K562 (cell line): Measurements from ENCODE around the gene SYT1. TPM values are rescaled to one million over a fixed set of nuclear protein-coding genes. Genes with fewer than 3 reads are reported as not detected.

Experiments used
- ATAC-seq: fragments of 200-7000 bp; cut with Tn5 transposase; 3 replicates; pipeline ENCODE4 v1.9.1; 2020; ENCODE audit warnings: moderate library complexity
- BruUV-seq: library from RNA; stranded (reverse); fragments of 400-500 nt; replicated peaks from 2 replicates; lab custom pipeline; 2021; lab: Mats Ljungman, UMichigan
- CTCF ChIA-PET: fragments of 300-600 bp; formaldehyde crosslinking; extraction: SDS; loops from one replicate; lab custom pipeline; 2021; ENCODE audit warnings: low intra/inter-chr PET ratio; lab: Yijun Ruan, JAX
- POLR2A ChIA-PET: fragments of 300-600, 350-650 bp; sonication (Branson Sonifier 250); formaldehyde crosslinking; extraction: SDS; loops from one replicate; lab custom pipeline; 2021; ENCODE audit warnings: antibody characterized with exemption, inconsistent platforms; lab: Yijun Ruan, JAX
- DNase-seq, 4 experiments: peaks; one replicate each; pipeline versions ENCODE4 v3.0.0 to v3.0.0-alpha.2; 2011 to 2018; ENCODE audit warnings: low spot score in 3 of 4, mixed read lengths in 3 of 4; ENCODE audit errors: extremely low read depth in 1 of 4
- FAIRE-seq: peaks from 2 replicates; lab custom pipeline; 2011; peaks lifted over from hg19 to GRCh38; lab: Jason Lieb, UNC
- H2AFZ ChIP-seq: 2 replicates; pipeline ENCODE4 v1.6.0; 2011; ENCODE audit warnings: low read depth, low read length, control low read depth, inconsistent platforms
- H3K27ac ChIP-seq: fragments of 200-600 bp; 3 replicates; pipeline ENCODE4 v1.8.0; 2011; ENCODE audit warnings: low read depth, mild to moderate bottlenecking, control low read depth, inconsistent platforms, low read length, moderate library complexity, mixed read lengths; ENCODE audit errors: extremely low read depth
- H3K27me3 ChIP-seq, 2 experiments: fragments of 300-600 bp in 1 of 2; 2 replicates in 1 of 2; 3 replicates in 1 of 2; pipeline versions ENCODE4 v1.6.0 to v1.8.0; 2011; ENCODE audit warnings: inconsistent platforms in 2 of 2, low read length in 2 of 2, mild to moderate bottlenecking in 1 of 2, mixed read lengths in 1 of 2, moderate library complexity in 1 of 2; ENCODE audit not compliant: control insufficient read depth in 2 of 2, insufficient read depth in 2 of 2
- H3K36me3 ChIP-seq: fragments of 300-600 bp; 3 replicates; pipeline ENCODE4 v1.8.0; 2011; ENCODE audit warnings: mild to moderate bottlenecking, low read length, inconsistent platforms; ENCODE audit not compliant: control insufficient read depth, insufficient read depth
- H3K4me1 ChIP-seq, 2 experiments: fragments of 200-600 bp in 1 of 2; replicated peaks in 1 of 2; 2 replicates in 1 of 2; 3 replicates in 1 of 2; pipeline versions ENCODE4 v1.5.1 to v1.8.0; 2011; ENCODE audit warnings: inconsistent platforms in 2 of 2, low read length in 2 of 2, mild to moderate bottlenecking in 1 of 2, mixed read lengths in 1 of 2, moderate library complexity in 1 of 2; ENCODE audit not compliant: control insufficient read depth in 2 of 2, insufficient read depth in 2 of 2
- H3K4me2 ChIP-seq: 2 replicates; pipeline ENCODE4 v1.6.1; 2011; ENCODE audit warnings: low read length, control low read depth, inconsistent platforms, mixed read lengths; ENCODE audit not compliant: insufficient read depth
- H3K4me3 ChIP-seq: fragments of 200-600 bp; sonication (generic), shearing (Covaris generic); 2 replicates; pipeline ENCODE4 v1.5.1; 2016; ENCODE audit warnings: control low read depth, inconsistent platforms
- H3K79me2 ChIP-seq: fragments of 200-600 bp; 3 replicates; pipeline ENCODE4 v1.8.0; 2011; ENCODE audit warnings: low read length, inconsistent platforms; ENCODE audit not compliant: control insufficient read depth, insufficient read depth
- H3K9ac ChIP-seq, 2 experiments: 2 replicates each; pipeline versions ENCODE4 v1.6.0 to v1.6.1; 2011; ENCODE audit warnings: low read depth in 2 of 2, low read length in 2 of 2, control low read depth in 1 of 2, inconsistent platforms in 1 of 2, mild to moderate bottlenecking in 1 of 2, mixed read lengths in 1 of 2; ENCODE audit not compliant: insufficient read depth in 1 of 2
- H3K9me1 ChIP-seq: one replicate; pipeline ENCODE4 v1.6.0; 2011; ENCODE audit warnings: inconsistent platforms, mild to moderate bottlenecking, low read length, moderate library complexity; ENCODE audit not compliant: control insufficient read depth, insufficient read depth
- H3K9me3 ChIP-seq: replicated peaks from 2 replicates; pipeline ENCODE4 v1.5.1; 2011; ENCODE audit warnings: low read depth, low read length, inconsistent platforms; ENCODE audit not compliant: control insufficient read depth, insufficient read depth
- H4K20me1 ChIP-seq: replicated peaks from 2 replicates; pipeline ENCODE4 v1.6.1; 2011; ENCODE audit warnings: low read length, inconsistent platforms, mixed read lengths; ENCODE audit not compliant: control insufficient read depth, insufficient read depth
- CC2D1A ChIP-seq: fragments of 450-650 bp; IDR thresholded peaks from 2 replicates; pipeline ENCODE4 v1.6.1; 2017; ENCODE audit warnings: mild to moderate bottlenecking
- NFRKB ChIP-seq: fragments of 450-650 bp; IDR thresholded peaks from 2 replicates; pipeline ENCODE4 v1.6.1; 2016; ENCODE audit warnings: low read depth
- STAT5B ChIP-seq: fragments of 250-450 bp; sonication (Bioruptor Pico); IDR thresholded peaks from 2 replicates; pipeline ENCODE4 v1.8.0; 2021; ENCODE audit warnings: mild to moderate bottlenecking, inconsistent platforms
- ZBTB7A ChIP-seq: IDR thresholded peaks from 2 replicates; pipeline ENCODE4 v1.6.1; 2011; ENCODE audit warnings: low read depth, mild to moderate bottlenecking, low read length, moderate library complexity, borderline replicate concordance; ENCODE audit not compliant: control insufficient read depth
- ZFP36 ChIP-seq: fragments of 150-350 bp; IDR thresholded peaks from 2 replicates; pipeline ENCODE4 v1.6.1; 2018; ENCODE audit warnings: low read length, low read depth; ENCODE audit not compliant: partially characterized antibody
- ZNF280B ChIP-seq: fragments of 250-450 bp; sonication (Bioruptor Pico); IDR thresholded peaks from 2 replicates; pipeline ENCODE4 v1.5.1; 2021; ENCODE audit warnings: mild to moderate bottlenecking
- WGBS: fragments of 100-300 bp; shearing (Covaris generic); methylation state at CpG from one replicate; pipeline ENCODE4 v1.1.6; 2016; ENCODE audit warnings: low coverage, mixed read lengths; ENCODE audit not compliant: insufficient coverage; ENCODE audit errors: missing lambda C conversion rate; 5-methylcytosine and 5-hydroxymethylcytosine counted together
- in situ Hi-C: fragments of 300-500 bp; cut with MboI; formaldehyde crosslinking; loops from 4 replicates; pipeline ENCODE4 v1.15.0; 2018; ENCODE audit warnings: inconsistent platforms, mixed read lengths
- intact Hi-C: fragments of 100-400 bp; cut with micrococcal nuclease; formaldehyde crosslinking; loops from 2 replicates; pipeline ENCODE4 v1.14.2; 2022
- polyA plus RNA-seq, 8 experiments: library from polyadenylated mRNA; depleted of rRNA in 4 of 8; stranded (reverse) in 5 of 8; unstranded in 3 of 8; fragments of >200 nt; fragmentation: Nextera tagmentation in 2 of 8; fragmentation: Illumina TruSeq in 1 of 8; extraction: Ambion mirVana in 2 of 8; extraction: Trizol in 1 of 8; gene quantifications; 2 replicates each; pipeline versions ENCODE4 v1.2.1 to v1.2.3, GENCODE V29; 2011 to 2014; ENCODE audit warnings: inconsistent platforms in 1 of 8, missing spikeins in 1 of 8
- total RNA-seq, 7 experiments: library from RNA; depleted of rRNA in 6 of 7; stranded (reverse); fragments of >200 nt in 6 of 7; fragmentation: Illumina TruSeq in 2 of 7; extraction: Trizol in 2 of 7; gene quantifications; 2 replicates each; pipeline versions ENCODE4 v1.2.1 to v1.2.3, GENCODE V29; 2011 to 2021; ENCODE audit warnings: low replicate concordance in 1 of 7

The SYT1 gene
- total and polyA plus RNA-seq, 9 of the 15 experiments (the other 6 are each of a cell fraction or from before 2014, with no cell fraction given): 0.03 to 0.13 (median 0.07) TPM; not detected in 4

- TF ChIP-seq ZNF280B (no peak), NFRKB (no peak)
These were observed 276.1 kb downstream of the SYT1 start (continued) for GRCh38 chr12:79140711-79141110.

- BruUV-seq: no TSS peak
- in situ Hi-C loops: no loop called here
- no peak for ATAC-seq
- no peaks in the 10 kb centered on the region for H3K27me3 ChIP-seq
- H4K20me1 ChIP-seq: no peaks in the 10 kb centered on the region
- no peaks in the 10 kb centered on the region for H3K9me3 ChIP-seq
- H3K9me1 ChIP-seq: no peaks in the 10 kb centered on the region
- H3K4me1 ChIP-seq: no peaks in the 10 kb centered on the region
- intact Hi-C loops: no loop called here
- H3K36me3 ChIP-seq: no peaks in the 10 kb centered on the region
- WGBS: 0% methylated on average over 2 of the region's 2 CpGs
- H3K9ac ChIP-seq: no peak overlapping the region
- H2AFZ ChIP-seq: no peak overlapping the region
- H3K4me2 ChIP-seq: no peak overlapping the region
- no peak for DNase-seq
- H3K79me2 ChIP-seq: no peaks in the 10 kb centered on the region
- CTCF ChIA-PET: no interaction called here
- POLR2A ChIA-PET: no interaction called here
- no peak for TF ChIP-seq CC2D1A
- TF ChIP-seq ZFP36: no peak
- TF ChIP-seq STAT5B (CRISPR knock-in tag): no peak
- TF ChIP-seq NFRKB: no peak
- no peak for TF ChIP-seq ZBTB7A
- FAIRE-seq: no peak
- H3K27ac ChIP-seq: no peak overlapping the region
- no peak overlapping the region for H3K4me3 ChIP-seq
These were observed 277.2 kb downstream of the SYT1 start for GRCh38 chr12:79141776-79142175.
